HG03520 (cell line): Measurements from ENCODE around the gene PEX11G.
"Not testable (repeated sequence)": the region's sequence is repeated elsewhere in the genome, so short reads cannot be mapped to it uniquely, and the experiment has no call there.

ENCODE experiments used
- ATAC-seq: cut with Tn5 transposase; IDR thresholded peaks from one replicate; pipeline ENCODE4 v1.9.1; 2021; ENCODE audit warnings: mild to moderate bottlenecking, moderate library complexity; ENCODE audit not compliant: unreplicated experiment

Gene PEX11G

DNA sequence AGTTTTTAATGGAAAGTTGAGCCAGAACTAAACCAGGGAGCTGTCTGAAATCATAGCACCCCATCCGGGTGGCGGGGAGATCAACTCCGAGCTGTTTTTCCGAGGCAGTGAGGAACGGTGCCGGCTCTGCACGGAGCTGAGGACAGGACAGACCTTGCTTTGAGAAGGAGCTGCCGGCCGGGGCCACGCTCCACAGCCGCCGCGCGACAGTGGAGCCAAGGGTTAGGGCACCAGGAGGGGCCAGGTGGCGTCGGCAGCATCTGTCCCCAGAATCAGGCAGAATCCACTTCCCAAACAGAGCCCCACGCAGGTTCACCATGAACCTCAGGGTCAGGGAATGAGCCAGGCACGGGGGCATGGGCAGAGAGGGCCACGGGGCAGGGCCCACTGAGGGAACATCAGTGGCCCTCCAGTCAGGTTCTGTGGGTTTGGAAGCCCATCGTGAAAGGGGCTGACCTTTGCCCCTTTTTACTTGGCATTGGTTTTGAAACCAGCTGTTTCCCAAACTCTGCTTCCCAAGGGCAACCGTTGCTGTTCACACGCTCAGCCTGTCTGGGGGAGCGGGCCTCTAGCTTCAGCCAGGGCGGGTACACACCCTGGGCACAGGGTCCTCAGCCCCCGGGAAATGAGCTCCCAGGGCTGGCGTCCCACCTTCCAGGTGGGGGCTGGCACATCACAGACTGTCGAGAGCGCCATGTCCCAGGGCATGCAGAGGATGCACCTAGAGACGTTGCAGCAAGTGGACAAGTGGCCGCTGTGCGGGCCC, 18.1 kb downstream of the PEX11G start:
- ATAC-seq = no peak

DNA sequence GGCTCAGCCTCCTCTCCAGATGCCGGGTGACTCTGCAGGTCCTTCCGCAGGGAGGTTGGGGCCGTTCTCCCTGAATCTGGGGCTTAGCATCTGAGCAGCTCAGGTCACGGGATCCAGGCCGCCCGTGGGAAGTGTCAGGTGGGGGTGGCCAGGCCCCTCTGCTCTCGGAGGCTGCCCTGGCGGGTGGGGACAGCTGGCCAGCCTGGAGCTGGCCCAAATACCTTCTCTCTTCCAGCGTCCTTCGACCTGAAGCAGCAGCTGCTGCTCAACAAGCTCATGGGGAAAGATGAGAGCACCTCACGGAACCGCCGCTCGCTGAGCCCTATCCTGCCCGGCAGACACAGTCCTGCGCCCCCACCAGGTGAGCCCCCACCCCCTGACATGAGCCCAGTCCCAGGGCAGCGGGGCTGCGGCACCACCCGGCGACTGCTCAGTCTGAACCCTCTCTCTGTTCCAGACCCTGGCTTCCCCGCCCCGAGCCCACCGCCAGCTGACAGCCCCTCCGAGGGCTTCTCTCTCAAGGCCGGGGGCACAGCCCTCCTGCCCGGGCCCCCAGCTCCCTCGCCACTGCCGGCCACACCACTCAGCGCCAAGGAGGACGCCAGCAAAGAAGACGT, 19.1 kb downstream of the PEX11G start:
- ATAC-seq = no peak

DNA sequence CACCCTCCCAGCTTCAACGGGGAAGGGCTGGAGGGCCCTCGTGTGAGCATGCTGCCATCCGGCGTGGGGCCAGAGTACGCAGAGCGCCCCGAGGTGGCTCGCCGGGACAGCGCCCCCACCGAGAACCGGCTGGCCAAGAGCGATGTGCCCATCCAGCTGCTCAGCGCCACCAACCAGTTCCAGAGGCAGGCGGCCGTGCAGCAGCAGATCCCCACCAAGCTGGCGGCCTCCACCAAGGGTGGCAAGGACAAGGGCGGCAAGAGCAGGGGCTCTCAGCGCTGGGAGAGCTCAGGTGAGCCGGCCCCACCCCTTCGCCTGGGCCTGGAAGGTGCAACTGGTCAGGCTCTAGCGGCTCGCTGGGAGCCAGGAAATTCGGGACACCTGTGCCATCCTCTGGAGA, 20.0 kb downstream of the PEX11G start:
- ATAC-seq = no peak

DNA sequence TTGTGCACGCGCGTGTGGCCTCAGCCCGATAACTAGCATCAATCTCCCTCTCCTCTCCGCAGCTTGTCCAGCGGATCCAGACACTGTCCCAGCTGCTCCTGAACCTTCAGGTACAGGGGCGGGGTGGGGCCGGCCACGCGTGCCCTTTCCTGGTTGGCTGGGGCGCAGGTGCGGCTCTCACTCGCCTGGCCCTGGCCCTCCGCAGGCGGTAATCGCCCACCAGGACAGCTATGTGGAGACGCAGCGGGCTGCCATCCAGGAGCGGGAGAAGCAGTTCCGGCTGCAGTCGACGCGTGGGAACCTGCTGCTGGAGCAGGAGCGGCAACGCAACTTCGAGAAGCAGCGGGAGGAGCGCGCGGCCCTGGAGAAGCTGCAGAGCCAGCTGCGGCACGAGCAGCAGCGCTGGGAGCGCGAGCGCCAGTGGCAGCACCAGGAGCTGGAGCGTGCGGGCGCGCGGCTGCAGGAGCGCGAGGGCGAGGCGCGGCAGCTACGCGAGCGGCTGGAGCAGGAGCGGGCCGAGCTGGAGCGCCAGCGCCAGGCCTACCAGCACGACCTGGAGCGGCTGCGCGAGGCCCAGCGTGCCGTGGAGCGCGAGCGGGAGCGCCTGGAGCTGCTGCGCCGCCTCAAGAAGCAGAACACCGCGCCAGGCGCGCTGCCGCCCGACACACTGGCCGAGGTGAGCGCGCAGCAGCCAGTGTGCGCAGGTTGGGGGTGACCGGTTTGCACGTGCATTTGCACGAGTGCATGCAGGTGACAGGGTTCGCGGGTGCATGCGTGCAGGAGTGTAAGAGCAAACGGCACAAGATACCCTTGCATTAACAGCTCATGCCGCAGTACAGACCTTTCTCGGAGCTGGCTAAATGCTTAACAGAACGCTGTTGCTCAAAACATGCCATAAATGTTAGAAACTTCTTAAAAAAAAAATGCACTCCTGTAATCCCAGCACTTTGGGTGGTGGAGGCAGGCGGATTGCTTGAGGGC, 21.5 kb downstream of the PEX11G start:
- no peak for ATAC-seq

DNA sequence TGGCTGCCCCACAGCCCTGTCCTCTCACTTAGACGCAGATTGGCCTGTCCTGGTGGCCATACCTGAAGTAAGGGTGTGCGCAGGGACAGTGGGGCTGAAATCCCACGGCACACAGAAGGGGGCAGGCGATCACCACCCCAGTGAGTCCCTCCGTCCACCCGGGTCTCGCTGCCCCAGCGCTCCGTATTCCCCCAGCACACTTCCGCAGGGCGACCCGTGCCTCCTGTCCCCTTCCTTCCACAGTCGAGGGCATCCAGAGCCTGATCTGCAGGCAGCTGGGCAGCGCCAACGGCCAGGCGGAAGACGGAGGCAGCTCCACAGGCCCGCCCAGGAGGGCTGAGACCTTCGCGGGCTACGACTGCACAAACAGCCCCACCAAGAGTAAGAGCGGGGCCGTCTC, 25.3 kb downstream of the PEX11G start:
- ATAC-seq = no peak

DNA sequence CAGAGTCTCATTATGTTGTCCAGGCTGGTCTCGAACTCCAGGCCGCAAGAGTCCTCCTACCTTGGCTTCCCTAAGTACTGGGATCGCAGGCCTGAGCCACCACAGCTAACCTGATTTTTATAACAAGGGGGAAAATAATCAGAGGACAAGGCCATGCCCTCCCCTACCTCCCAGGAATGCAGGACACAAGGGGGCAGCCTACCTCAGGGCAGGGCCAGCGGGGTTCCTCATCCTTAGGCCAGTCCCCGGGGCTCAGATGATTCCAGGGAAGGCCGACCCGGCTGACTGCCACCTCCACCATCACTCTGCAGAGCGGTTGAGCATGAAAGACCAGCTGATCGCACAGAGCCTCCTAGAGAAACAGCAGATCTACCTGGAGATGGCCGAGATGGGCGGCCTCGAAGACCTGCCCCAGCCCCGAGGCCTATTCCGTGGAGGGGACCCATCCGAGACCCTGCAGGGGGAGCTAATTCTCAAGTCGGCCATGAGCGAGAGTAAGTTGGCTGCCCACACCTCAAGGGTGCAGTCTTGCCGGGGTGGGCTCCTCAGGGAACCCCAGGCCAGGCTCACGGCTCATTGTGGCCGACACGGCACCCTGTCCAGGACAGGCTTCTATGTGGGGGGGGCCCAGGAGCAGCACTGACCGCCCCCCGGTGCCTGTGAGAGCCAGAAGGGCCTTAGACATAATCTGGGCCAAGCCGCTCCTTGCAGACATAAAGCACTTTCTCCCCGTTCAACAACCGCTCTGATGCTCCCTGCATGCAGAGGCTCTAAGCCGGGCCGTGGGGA, 26.8 kb downstream of the PEX11G start:
- no peak for ATAC-seq

DNA sequence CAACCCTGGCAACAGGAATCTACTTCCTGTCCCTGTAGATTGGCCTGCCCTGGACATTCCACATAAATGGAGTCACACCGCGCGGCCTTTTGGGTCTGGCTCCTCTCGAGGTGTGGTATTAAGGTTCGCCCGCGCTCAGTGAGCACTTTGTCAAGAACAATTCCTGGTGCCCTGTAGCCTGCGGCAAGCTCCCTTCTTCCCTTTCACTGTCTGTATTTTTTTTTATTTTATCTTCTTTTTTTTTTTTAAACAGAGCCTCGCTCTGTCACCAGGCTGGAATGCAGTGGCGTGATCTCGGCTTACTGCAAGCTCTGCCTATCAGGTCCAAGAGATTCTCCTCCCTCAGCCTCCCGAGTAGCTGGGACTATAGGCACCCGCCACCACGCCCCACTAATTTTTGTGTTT, 28.3 kb downstream of the PEX11G start:
- no peak for ATAC-seq

DNA sequence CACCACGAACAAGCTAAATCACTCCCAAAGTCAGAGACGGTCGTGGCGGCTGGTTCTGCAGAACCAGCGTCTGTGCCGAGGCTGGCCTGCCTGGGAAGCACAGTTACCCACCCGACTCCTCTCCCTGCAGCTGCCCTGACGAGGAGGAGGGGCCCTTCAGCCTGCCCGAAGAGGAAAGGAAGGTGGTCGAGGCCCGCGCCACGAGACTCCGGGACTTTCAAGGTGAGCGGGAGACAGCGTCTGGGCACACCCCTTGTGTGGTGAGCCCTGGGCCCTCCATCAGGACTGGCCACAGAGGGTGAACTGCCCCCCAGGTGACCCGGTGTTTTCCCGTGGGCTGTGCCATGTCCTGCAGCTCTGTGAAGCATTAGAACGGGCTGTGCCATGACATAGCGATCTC, 29.1 kb downstream of the PEX11G start:
- no peak for ATAC-seq

DNA sequence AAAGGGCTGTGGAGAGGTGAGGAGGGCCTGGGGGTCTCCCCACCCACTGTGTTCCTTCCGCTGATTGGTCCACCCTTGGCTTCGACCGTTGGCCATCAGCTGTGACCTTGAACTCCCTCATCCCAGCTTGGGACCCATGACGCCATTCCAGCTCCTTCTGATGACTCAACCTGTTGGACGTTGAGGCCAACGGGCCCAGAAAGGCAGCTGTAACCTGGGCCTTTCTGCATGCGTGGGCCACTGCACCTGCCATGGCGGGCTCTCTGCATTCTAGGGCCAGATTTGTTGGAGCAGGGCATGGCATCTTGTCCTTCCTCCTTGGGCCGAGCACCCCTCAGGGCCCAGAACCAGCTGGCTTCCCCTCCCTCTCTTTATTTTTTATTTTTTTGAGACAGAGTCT, 30.2 kb downstream of the PEX11G start:
- no peak for ATAC-seq

DNA sequence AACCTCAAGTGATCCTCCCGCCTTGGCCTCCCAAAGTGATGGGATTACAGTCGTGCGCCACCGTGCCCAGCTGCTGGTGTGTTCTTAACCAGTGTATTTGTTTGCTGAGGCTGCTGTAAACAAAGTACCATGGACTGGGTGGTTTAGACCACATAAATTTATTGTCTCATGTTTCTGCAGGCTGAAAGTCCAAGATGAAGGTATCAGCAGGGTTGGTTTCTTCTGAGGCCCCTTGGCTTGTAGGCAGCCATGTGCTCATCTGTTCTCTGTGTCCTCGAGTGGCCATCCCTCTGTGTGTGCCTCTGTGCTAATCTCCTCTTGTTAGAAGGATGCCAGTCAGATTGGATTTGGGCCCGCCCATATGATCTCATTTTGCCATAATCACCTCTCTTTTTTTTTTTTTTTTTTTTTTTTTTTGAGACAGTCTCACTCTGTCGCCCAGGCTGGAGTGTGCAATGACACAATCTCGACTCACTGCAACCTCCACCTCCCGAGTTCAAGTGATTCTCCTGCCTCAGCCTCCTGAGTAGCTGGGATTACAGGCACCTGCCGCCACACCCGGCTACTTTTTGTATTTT, 31.8 kb downstream of the PEX11G start:
- ATAC-seq = no peak

DNA sequence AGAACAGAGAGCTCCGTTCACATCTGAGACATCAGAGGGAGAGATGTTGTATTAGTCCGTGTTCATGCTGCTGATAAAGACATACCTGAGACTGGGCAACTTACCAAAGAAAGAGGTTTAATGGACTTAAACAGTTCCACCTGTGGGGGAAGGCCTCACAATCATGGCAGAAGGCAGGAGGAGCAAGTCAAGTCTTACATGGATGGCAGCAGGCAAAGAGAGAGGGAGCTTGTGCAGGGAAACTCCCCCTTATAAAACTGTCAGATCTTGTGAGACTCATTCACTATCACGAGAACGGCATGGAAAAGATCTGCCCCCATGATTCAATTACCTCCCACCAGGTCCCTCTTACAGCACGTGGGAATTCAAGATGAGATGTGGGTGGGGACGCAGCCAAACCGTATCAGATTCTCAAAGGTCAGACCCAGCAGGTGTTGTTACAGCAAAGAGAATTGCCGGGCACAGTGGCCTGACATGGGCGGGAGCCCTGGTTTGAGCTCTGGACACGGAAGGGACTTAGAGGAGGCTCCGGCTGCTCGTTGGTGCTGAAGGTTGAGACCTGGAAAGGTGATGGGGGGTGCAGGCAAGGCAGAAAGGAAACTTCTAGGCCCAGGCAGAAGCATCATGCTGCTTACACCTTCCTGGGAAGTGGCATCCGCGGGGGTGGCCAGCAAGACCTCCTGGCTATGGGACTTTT, 33.1 kb downstream of the PEX11G start:
- ATAC-seq = no peak

DNA sequence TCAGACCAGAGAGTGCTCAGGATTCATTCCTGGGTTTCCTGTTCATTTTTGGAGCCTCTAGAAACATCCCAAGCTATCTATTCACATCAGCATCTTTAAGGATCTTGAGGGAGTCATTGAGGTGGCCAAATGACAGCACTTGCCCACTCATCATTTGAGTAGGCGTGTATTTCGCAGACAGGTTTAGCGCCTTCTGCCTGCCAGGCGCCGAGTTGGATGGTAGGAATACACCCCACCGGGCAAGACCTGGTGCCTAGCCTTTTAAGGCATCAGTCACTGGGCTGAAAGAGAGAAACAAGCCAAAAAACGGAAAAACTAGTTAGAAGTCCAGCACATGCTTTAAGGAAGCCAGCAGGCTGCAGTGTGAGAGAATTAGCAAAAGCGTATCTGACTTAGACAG, 33.8 kb downstream of the PEX11G start:
- no peak for ATAC-seq

DNA sequence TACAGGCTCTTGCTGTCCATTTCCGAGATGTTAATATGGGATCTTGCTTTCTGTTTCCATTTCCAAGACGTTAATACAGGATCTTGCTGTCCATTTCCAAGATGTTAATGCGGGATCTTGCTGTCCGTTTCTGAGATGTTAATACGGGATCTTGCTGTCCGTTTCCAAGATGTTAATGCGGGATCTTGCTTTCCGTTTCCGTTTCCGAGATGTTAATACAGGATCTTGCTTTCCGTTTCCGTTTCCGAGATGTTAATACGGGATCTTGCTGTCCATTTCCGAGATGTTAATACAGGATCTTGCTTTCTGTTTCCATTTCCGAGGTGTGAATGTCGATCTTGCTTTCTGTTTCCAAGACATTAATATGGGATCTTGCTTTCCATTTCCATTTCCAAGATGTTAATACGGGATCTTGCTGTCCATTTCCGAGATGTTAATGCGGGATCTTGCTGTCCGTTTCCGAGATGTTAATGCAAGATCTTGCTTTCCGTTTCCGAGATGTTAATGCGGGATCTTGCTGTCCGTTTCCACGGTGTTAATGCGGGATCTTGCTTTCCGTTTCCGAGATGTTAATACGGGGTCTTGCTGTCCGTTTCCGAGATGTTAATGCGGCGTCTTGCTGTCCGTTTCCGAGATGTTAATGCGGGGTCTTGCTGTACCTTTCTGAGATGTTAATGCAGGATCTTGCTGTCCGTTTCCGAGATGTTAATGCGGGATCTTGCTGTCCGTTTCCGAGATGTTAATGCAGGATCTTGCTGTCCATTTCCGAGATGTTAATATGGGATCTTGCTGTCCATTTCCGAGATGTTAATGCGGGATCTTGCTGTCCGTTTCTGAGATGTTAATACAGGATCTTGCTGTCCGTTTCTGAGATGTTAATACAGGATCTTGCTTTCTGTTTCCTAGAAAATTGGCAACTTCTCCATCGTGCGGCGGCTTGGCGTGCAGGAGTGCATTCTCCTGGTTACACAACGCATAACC, 38.3 kb downstream of the PEX11G start:
- no peak for ATAC-seq

DNA sequence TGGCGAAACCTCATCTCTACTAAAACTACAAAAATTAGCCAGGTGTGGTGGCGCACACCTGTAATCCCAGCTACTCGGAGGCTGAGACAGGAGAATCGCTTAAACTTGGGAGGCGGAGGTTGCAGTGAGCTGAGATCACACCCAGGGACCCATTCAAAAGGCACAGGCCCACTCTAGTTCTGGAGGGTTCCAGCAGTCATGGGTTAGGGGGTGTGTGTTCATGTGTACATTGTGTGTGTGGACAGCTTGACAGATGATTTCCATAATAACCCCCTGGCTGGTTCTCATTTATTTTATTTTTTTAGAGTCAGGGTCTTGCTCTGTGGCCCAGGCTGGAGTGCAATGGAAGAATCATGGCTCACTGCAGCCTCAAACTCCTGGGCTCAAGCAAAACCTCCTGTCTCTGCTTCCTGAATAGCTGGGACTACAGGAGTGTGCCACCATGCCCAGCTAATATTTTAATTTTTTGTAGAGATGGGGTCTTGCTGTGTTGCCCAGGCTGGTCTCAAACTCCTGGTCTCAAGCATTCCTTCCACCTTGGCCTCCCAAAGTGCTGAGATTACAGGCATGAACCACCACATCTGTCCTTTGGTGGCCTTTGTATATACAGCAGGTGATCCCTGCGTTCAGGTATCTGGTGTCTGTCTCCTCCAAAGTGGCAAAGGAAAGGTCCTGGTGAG, 39.3 kb downstream of the PEX11G start:
- ATAC-seq = not testable (repeated sequence)

DNA sequence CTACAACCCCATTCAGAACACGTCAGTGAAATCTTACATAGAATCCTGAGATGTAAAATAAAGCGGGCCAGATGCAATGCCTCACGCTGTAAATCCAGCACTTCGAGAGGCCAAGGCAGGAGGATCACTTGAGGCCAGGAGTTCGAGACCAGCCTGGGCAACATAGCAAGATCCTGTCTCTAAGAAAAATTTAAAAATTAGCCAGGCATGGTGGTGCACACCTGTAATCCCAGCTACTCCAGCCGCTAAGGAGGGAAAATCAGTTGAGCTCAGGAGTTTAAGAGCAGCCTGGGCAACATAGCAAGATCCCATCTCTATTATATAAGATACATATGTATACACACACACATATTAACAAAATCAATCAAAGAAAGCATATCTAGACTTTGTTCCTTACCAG, 41.2 kb downstream of the PEX11G start:
- no peak for ATAC-seq

DNA sequence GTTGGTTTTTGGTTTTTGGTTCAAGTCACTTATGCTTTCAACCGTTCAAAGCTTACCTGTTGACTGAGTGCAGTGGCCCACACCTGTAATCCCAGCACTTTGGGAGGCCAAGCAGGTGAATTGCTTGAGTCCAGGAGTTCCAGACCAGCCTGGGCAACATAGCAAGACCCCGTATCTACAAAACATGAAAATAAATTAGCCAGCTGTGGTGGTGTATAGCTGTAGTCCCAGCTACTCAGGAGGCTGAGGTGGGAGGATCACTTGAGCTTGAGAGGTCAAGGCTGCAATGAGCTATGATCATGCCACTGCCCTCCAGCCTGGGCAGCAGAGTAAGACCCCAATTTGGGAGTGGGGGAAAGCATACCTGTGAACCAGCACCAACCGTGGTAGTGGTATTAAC, 43.7 kb downstream of the PEX11G start:
- no peak for ATAC-seq

DNA sequence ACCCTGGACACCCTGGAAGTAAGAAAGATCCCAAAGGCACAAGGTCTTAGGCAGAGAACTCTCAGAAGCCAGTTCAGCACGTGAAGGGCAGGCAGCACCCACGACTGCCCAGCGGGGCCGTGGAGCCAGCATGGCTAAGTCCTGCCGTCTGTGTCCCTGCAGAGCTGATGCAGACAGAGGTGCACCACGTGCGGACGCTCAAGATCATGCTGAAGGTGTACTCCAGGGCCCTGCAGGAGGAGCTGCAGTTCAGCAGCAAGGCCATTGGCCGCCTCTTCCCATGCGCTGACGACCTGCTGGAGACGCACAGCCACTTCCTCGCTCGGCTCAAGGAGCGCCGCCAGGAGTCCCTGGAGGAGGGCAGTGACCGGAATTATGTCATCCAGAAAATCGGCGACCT, 44.8 kb downstream of the PEX11G start:
- no peak for ATAC-seq

DNA sequence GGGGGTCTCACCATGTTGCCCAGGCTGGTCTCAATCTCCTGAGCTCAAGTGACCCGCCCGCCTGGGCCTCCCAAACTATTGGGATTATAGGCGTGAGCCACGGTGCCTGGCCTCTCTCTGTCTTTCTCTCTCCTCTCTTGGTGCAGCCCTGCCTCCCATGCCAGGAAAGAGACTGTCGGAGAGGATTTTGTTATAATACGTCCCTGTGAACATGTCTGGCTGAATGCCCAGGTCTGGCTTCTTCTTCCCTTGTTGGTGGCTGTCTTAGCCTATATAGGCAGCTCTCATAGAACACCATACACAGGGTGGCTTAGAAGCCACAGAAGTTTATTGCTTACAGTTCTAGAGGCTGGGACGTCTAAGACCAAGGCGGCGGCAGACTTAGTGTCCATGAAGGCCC, 46.4 kb downstream of the PEX11G start:
- ATAC-seq = no peak
